Measurements from ENCODE around the gene GNAZ.

The GNAZ gene

DNA sequence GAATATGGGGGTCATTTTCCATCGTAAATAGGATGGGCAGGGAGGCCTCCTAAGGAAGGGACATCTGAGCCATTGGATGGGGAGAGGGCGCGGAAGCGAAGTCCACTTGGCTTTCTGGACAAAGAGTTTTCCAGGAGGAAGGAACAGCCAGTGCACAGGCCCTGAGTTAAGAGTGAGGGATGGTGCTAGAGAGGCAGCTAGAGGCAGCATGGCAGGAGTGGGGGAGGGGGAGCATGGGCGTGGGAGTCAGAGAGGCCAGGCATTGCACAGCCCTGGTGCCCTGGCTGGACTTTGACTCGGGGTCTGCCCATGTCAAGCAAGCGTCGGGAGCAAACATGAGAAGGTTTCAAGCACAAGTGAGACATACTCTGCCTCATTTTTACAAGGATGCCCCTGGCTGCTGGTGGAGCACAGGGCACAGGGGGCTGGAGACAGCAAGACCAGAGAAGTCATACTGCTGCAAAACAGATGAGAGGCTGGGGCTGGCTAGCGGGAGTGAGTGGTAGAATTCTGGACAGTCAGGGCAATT is 9.0 kb downstream of the GNAZ start:
- no peak for DNase-seq

DNA sequence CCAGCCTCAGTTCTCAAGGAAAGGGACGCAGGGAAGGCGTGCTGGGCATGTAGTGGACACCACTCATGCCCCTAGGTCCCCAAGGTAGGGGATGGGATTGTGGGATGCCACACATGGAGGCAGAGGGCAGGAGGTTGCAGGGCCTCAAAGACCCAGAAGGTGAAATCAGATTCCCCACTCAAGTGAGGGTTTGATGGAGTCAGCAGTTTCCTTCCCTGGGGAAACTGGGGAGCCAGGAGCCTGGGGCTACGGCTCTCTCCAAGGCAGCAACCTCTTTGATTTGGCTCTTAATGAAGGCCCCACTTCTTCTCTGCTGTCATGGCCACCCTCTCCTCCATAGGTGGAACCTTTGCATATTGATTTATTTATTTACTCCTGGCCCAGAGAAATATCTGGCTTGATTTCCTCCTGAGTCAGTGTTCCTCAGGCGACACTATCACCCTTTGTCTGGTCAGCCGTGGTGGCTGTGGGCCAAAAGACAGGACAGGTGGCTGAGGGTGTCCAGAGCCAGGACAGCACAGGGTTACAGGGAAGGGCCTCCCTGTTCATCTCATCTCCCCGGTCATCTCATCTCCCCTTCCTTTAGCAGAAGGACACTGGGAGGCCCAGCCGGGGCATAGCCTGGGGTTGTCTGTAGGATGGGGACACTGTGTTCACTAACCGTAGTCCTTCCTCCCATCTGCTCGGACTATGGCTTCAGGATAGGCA is 9.6 kb downstream of the GNAZ start:
- DNase-seq, result no peak

DNA sequence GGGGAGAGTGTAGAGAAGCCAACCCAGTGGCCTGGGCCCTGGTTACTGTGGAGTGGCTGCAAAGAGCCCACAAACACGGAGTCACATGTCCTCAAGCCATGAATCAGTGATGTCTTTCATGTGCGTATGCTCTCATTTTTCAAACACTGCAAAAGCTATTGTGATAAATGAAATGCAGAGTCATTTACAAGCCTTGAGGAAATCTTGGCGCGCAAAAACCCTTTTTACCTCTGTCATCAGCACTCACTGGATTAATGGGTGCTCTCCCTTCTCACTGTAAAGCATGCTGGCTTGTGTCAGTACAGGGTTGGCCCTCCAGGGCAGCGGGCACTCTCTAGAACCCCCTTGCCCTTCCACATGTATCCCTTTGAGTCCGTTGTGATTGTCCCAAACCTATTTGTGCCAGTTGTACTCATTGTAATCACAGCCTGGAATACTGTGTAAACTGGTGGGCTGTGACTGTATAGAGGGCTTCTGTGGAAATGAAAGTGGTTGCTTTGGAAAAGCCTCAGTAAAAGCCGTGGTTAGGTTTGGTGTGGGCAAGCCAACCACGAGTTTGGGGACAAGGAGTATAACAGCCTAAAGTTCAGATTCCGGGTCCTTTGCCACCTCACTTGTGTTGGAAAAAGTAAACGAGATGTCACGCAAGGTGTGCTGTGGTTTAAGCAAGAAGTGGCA is 10.4 kb downstream of the GNAZ start:
- DNase-seq, result no peak

DNA sequence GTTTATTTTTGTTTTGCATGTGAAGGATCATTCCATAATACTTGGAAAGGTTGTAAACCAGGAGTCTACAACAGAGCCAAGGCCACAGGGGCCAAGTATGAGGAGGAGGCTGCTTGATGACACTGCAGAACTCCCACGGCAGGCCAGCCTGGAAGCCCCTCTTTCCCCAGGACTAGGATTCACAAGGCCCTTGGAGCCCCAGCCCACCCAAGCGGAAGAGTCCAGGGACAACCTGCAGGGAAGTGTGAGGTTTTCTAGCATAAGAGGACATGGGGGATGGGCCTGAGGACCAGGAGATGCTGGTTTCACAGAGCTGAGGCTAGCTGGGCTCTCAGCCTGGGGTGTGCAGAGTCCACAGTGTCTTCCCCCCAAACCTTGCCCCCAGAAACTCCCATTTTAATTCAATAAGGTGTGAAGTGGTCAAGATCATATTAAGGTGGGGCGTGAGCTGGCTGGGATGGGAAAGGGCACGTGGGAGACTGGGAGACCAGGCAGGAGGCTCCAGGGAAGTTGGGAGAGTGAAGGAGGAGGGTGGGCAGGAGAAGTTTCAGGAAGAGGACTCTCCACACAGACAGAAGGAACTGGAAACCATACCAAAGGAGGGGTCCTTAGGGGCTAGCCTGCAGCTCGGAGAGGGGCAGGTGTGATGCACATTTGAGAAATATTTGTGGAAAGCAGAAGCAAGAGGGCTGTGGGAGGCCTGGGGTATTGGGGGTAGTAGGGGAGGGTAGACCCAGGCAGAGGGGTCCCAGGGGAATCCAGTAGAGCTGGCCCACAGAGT is 12.4 kb downstream of the GNAZ start:
- DNase-seq, result no peak

DNA sequence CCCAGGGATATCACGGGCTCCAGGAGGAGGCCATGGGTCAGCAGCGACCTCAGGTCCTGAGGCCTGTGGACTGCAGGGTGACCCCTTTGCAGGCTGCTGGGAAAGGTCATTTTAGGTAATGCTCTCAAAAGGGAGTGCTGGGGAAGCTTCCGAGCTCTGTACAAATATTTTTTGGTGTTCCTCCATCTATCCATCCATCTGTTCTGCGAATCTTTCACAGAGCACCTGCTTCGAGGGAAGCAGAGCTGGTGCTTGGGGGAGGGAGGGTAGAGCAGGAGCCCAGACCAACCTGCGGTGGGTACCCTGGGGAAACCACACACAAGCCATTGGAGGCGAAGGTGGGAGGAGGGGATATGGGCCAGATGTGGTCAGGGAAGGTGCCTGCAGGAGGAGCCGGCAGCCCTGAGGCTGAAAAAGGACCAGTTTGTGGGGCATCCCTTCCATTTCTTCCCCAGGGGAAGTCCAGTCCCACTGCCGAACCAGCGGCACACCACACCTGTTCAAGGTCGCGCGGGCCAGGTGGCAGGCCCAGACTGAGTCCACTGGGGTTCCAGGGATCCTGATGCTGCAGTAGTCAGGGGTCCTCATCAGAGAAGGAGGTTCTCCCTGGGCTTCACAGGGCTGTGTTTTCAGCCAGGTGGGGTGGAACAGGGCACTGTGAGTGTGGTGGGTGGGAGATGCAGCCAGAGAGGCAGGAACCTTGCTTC is 13.1 kb downstream of the GNAZ start:
- no peak for DNase-seq

DNA sequence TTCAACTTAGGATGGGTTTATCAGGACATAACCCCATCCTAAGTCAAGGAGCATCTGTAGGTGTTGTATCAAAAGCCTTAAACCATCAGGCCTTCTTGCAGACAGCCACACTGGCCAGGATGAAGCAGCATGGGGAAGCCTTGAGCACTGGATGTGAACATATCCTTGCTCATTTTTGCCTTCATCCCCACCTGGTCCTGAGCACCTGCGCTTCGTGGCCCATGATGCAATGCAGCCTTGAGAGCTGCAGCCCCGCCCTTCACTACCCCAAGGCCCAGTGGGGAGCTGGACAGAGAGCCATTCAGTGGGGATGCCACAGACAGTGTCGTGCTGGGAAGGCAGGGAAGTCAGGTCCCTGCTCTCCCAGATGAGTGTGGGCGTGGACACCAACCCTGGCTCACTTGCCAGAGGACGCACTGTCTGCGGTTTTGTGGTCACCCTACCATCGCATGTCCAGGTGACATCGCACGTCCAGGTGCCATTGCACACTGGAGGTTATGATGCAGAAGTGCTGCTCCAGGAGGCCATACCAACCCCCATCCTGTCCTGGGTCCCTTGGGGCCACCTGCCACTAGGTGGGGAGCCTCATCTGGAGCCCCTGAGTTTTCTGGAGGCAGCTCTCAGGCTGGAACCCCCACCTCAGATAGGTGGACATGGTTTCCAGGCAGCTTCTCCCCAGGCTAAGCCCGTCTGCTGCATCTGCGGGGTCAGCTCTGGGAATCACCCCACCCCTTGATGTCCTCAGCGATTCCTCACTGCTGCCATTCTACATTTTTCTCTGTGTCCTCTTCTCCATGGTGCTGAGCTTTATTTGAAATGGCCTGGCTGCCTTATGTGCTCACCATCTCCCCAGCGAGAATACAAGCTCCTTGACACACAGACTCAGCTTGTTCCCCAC is 14.4 kb downstream of the GNAZ start:
- DNase-seq, result no peak

DNA sequence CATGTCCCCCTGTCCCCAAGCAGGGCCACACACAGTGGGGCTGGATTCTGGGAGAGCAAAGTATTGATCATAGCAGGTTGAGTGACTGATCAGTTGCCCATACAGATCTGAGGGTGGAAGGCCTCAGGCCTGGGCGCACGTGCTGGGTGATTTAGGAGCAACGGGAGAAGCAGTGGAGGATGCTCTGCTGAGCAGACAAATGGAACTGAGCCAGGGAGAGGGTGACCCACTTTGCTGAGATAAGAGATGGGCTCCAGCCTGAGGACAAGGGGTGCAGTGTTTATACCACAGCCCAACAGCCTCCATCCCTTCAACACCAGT is 15.0 kb downstream of the GNAZ start:
- DNase-seq, result no peak

DNA sequence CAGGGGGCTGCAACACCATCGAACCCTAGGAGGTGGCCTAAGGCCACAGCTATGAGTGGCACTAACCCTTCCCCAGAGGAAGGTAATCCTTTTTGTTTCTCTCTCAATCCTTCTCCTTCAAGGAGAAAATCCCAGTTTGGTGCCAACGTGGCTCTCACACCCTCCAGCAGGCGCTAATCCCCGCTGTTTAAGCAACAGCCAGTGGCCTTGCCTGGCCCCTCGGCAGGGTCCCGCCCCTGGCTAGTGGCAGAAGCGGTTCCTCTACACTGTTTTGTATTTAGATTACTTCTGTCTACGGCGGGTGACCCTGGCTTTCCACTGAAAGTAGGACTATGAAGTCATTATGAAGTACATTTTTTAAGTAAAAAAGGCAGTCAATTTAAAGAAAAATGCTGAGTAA is 15.5 kb downstream of the GNAZ start:
- DNase-seq, result no peak

DNA sequence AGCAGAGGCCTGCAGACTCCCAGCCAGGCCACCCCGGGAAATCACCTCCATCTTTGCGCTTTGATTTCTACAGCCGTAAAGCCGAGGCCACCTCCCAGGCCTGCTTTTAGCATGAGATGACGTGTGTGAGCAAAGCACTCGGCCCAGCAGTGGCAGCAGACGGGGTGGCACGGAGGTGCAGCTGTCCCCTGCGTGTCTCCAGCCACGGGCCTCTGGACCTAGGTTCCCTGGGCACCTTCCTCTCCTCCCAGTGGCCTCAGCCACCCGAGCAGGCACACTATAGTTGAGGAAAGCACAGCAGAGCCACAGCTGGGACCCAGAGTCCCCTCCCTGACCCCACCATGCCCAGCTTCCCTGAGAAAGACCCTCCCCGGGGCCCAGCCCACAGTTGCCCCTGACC is 15.9 kb downstream of the GNAZ start:
- DNase-seq, result no peak

DNA sequence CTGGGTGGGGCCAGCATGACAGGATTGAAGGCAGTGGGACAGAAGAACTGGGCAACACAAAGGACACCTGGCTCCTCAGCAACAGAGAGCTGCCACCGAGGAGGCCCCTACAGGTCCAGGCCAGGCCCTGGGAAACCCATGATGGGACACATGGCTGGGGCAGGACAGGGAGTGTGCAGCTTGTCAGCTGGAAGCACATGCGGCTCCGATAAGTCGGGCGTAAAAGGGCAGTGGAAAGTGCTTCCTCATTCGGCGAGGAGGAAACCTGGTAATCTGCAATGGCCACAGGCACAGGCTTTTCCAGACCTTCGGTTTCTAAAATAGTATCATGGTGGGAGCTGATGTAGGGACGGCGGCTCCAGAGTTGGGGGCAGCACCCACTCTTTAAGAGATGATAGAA is 16.5 kb downstream of the GNAZ start:
- DNase-seq, result peak; percentile 41 to 53 (median 48)

DNA sequence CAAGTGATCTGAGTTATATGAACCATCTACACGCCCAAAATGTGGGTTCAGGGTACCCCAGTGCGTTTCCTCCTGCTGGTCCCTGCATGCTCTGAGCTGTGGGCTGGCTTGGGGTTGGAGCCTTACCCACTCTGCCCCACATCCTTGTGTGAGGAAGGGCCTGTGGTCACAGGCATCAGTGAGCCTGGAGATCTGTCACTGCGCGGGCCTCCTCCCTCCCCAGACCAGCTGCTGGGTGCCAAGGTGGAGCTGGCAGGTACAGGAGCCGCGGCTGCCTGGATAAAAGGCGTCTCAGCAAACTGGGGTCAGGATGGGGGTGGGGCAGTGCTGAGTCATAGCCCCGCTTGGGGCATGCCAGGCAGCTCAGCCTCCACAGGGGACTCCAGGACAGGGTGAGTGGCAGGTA is 17.9 kb downstream of the GNAZ start:
- no peak for DNase-seq

DNA sequence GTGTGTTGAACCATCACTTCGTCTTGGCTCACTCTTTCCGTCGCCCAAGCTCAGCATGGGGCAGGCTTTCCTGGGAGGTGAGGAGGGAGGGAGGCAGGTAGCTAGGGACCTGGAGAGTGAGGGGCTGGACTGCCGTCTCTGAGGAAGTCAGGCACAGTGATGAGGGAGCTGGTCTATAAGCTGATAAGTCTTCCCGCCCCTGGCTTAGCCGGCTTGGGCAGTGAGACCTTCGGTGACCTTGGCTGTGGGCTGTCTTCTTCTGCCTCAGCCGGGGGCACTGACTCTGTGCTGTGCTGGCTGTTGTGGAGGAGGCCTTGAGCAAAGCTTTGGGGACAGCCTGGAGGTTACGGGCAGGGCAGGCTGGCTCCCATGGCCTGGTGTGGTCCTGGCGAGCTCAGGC is 18.7 kb downstream of the GNAZ start:
- no peak for DNase-seq

DNA sequence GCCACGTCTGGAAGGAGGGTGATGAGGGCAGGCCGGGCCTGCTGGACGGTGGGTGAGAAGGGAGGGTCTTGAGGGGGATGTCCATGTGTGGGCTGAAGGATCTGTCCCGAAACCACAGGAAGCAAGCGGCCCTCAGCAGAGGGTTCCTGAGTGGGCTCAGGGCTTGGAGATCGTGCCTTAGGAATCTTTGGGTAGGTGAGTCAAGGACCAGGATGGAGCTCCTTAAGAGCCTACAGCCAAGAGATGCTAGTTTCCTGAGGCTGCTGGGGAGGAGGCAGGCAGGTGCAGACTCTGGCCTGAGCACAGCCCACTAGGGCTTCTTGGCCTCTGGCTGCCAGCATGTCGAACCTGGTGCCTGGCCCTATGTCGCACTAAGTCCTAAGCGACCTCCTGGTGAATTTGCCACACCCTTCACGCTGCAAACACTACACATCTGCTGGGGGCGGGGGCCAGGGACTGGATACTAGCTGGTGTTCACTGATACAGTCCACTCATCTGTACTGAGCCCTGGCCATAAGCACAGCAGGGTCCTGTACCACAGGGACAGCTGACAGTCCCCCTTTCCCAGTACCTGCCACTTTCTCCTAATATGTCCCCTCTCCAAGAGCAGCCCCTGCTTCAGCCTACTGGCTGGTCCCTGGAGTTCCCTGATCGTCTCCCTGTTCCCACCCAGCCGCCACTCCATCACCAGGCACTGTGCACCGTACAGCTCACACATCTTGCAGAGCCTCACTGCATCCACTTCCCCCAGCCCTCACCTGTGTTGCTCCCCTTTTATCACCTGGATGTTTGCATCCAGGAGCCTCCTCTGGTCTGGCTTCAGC is 19.5 kb downstream of the GNAZ start:
- no peak for DNase-seq

DNA sequence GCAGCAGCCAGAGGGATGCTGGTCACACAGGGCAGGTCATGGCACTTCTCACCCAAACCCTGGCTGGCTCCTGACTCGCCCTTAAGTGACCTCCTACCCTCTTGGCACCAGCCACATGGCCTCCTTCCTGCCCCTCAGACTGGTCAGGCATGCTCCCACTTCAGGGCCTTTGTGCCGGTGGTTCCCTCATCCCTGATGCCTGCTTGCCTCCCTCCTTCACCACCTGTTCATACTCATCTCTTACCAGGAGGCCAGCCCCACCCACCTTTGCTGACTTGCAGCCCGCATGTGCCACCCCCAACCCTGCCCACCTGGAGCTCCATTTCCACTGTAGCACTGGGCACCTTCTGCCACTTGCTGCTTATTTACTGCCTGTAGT is 20.1 kb downstream of the GNAZ start:
- no peak for DNase-seq

DNA sequence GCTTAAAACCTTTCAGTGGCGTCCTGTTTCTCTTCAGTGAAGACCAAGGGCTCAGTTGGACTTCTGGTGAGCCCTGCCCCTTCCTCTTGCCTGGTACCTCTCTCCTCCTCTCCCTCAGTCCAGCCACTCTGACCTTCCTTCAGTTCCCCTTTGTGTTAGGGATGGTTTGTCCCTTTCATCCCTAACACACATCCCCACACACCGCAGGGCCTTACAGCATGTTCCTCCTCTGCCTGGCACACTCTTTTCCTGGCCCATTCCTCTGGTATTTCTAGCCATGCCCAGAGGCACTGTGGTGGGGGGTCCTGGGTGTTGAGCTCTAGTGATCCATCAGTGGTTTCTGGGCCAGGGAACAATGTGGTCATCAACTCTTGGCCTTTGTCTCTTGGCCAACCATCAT is 21.4 kb downstream of the GNAZ start:
- no peak for DNase-seq

DNA sequence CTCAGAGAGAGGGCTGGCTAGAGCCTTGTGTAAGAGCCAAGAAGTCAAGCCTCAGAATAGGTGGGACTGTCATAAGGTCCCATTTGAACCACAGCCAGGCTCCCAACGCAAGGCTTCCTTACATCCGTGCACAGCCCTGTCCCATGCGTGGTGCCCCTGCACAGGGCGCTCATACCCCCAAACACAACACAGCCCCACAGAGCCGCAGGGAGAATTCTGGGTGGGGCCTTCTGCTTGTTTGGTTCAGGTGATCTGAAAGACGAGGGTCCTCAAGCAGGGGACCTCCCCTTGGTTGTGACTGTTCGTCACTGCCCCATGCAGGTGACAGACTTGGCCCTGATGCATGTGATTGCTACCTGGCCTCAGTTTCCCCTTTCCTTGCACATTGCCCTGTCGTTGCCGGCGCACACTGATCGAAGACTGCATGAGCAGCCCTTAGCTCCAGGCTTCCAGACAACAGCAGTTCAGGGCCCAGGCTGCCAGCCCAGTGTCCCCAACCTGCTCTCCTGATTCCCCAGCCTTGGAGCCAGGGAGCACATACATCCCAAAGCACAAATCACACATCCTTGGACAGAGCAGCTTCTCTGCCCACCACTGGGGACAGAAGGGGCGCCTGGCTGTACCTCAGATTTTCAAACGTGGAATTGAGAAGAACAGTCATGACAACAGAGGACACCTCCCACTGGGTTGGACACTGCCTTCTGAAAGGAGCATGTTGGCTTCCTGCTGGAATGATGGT is 22.1 kb downstream of the GNAZ start:
- DNase-seq, result no peak

DNA sequence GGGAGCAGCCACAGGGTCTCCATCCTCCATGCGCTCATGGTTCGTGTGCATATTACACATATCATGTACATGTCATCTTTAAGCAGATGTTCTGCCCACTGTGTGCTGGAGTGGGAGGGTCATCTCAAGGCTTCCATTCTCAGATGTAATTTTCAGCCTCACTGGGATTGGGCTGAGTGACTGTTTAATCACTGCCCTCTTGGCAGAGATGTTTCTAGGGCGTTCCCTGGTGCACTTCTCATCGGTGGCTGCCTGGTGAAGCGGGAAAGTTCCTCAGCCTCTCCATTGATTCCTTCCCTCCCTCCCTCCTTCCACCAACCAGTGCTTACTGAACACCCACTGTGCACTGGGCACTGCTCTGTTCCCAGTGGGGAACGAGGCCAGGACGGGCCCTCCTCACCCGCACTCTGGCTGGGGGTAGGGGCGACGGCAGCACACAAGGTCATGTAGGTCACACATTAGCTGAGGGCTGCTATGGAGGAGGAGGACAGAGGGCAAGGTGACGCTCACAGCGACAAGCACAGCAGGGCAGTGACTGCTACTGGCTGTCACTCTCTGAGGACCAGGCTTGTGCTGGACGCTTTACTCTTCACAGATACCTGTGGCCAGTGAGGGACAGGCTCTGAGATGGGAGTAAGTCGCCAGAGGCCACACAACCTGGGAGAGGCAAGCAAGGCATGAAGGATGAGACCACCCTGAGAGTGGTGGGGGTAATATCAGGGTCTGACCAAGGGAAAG is 22.9 kb downstream of the GNAZ start:
- no peak for DNase-seq

DNA sequence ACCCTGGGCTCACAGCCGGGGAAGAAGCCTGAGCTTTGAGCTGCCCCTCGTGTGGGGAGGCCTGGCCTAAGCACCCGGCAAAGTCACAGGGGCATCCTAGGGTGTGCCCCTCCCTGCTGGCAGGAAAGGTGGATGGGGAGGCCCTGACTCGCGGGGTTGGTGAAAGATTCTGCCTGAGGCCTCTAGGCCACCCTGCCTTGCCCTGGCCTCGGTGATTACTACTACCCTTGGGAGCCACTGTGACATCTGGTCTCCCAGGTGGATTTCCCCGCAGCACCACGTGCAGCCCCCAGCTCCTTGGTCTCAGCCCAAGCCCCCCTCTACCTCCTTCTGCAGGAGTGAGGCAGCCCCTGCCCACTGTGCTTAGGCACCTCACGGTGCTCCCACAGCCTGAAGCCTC is 23.9 kb downstream of the GNAZ start:
- no peak for DNase-seq

DNA sequence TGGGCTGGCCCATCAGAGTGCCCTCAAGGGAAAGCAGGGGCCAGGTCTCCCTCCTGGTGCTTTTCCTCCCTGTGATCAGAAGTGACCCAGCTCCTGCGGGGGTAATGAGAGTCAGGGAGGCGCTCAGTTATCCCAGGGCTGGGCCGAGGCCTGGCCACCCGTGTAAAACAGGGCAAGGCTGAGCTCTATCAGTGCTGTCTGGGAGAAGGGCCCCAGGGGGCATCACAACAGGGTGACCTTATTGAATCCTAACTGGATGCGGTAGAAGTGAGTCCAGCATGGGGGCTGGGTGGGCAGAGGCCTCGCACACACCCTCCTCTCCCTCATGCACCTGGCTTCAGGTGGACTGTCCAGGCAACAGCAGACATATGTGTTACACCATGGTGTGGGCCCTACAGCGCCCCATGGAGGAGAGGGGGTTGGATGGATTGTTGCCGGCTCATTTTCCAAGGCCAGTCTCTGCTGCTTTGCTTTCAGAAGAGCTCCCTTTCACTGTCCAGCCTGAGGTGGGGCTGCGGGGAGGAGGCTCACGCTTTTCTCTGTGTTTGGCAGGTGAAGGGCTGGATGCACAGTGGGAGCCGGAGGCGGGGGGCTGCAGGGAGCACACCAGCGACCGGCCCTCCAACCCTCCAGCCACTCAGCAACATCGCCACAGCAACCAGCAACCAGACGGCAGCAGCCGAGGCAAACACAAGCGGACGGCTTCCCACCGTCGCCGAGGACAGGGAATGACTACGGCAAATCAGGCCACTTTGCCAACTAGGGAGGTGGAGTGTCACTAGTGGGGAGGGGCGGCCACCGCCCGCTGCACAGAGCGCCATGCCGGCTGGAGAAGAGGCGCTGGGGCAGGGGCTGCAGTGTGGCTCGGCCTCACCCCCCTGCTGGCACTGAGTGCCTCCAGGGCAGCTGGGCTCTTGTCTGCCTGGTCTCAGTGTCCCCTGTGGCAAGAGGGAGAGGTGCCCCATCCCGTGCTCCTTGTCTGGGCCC is 24.7 kb downstream of the GNAZ start:
- no peak for DNase-seq

Data from suppressor macrophage treated with lipopolysaccharide for 1 hour (primary cell).